ENCODE results near the gene CATSPER3. TPM values are rescaled to one million over a fixed set of nuclear protein-coding genes. Genes with fewer than 3 reads are reported as not detected.

CATSPER3 gene
- total and polyA plus RNA-seq, 2 of the 8 experiments (the other 6 are each of a cell fraction or from before 2014, with no cell fraction given) = 0.62 TPM; not detected in 1

DNA sequence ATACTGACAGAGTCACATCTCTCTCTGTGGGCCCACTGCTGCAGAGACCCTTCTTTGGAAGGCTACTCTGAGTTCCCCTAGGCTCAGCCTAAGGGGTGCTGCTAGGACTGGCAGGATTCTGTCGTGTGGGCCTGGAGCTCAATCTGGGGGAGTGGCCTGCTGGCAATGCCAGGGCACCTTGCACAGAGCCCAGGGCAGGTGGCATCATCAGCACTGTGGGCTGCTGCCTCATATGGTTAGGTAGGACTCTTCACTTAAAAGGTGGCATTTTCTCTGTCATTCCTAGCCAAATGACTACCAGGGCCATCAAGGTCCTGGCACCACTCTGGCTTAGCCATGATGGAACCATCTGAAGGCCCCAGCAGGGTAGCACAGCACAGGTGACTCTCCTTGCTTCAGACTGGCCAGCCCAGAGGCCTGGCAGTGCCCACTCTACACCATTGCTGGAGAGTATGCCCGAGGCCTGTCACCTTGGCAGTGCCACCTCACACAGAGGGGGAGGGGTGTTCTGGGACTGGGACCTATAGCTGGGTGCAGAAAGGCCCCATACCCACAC is 44.4 kb downstream of the CATSPER3 start (continued):
- TF ChIP-seq CHD7 (IDR thresholded peaks at IDR 0.05; ENCODE audit: insufficient replicate concordance, low read length) (no peak), SIRT6 (IDR thresholded peaks at IDR 0.05; ENCODE audit: low read length) (no peak), CBX8 (IDR thresholded peaks at IDR 0.05; ENCODE audit: borderline replicate concordance, low read depth, low read length) (no peak), TBP (IDR thresholded peaks at IDR 0.05; ENCODE audit: low read depth, low read length) (no peak), KDM4A (IDR thresholded peaks at IDR 0.05; ENCODE audit: low read depth, low read length, severe bottlenecking) (no peak), JUN (IDR thresholded peaks at IDR 0.05; ENCODE audit: low read depth, low read length) (no peak), HDAC6 (IDR thresholded peaks at IDR 0.05; ENCODE audit: low read depth, low read length) (no peak), RXRA (IDR thresholded peaks at IDR 0.05; ENCODE audit: insufficient read depth, low read depth, low read length) (no peak)
- TF ChIP-seq, protein P1, sequence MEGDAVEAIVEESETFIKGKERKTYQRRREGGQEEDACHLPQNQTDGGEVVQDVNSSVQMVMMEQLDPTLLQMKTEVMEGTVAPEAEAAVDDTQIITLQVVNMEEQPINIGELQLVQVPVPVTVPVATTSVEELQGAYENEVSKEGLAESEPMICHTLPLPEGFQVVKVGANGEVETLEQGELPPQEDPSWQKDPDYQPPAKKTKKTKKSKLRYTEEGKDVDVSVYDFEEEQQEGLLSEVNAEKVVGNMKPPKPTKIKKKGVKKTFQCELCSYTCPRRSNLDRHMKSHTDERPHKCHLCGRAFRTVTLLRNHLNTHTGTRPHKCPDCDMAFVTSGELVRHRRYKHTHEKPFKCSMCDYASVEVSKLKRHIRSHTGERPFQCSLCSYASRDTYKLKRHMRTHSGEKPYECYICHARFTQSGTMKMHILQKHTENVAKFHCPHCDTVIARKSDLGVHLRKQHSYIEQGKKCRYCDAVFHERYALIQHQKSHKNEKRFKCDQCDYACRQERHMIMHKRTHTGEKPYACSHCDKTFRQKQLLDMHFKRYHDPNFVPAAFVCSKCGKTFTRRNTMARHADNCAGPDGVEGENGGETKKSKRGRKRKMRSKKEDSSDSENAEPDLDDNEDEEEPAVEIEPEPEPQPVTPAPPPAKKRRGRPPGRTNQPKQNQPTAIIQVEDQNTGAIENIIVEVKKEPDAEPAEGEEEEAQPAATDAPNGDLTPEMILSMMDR (IDR thresholded peaks at IDR 0.05; ENCODE audit: control extremely low read depth in 1 of 3, insufficient read depth in 1 of 3, low read depth in 1 of 3, low read length in 3 of 3) = no peak
